Neural crest cell (in vitro differentiated cells): ENCODE results near the gene KLK5. TPM values are rescaled to one million over a fixed set of nuclear protein-coding genes. Genes with fewer than 3 reads are reported as not detected.

Experiments used
- DNase-seq: peaks from one replicate; pipeline ENCODE4 v3.0.0; 2021; ENCODE audit warnings: low read depth, mixed read lengths, low spot score
- H3K27ac Mint-ChIP-seq: one replicate; pipeline ENCODE4 v1.8.0; 2021; ENCODE audit warnings: mild to moderate bottlenecking, mixed read lengths; ENCODE audit not compliant: unreplicated experiment
- H3K27me3 Mint-ChIP-seq: 2 replicates; pipeline ENCODE4 v1.8.0; 2021; ENCODE audit warnings: low read depth, mild to moderate bottlenecking, mixed read lengths
- H3K36me3 Mint-ChIP-seq: 2 replicates; pipeline ENCODE4 v1.8.0; 2021; ENCODE audit warnings: low read depth, mild to moderate bottlenecking, mixed read lengths
- H3K4me1 Mint-ChIP-seq: 2 replicates; pipeline ENCODE4 v1.8.0; 2021; ENCODE audit warnings: mixed read lengths
- H3K4me3 Mint-ChIP-seq: one replicate; pipeline ENCODE4 v1.8.0; 2021; ENCODE audit warnings: mild to moderate bottlenecking, mixed read lengths
- H3K9me3 Mint-ChIP-seq: 2 replicates; pipeline ENCODE4 v1.8.0; 2021; ENCODE audit warnings: mixed read lengths
- CTCF ChIP-seq: fragments of 200-600 bp; sonication (generic); conservative IDR thresholded peaks from 2 replicates; pipeline ENCODE4 v1.5.0; 2021; ENCODE audit warnings: antibody characterized with exemption, mild to moderate bottlenecking
- total RNA-seq: library from RNA; stranded (reverse); gene quantifications from 2 replicates; pipeline ENCODE4 v1.2.1, GENCODE V29; 2021

KLK5 gene
- total RNA-seq, 1 donor from 2014 or later = not detected

GRCh38 chr19:50922317-50922853 is 30.5 kb downstream of the KLK5 start:
- H3K27ac Mint-ChIP-seq = no peak overlapping the region
- TF ChIP-seq CTCF = peak; percentile 91
- no peak overlapping the region for H3K4me3 Mint-ChIP-seq

DNA sequence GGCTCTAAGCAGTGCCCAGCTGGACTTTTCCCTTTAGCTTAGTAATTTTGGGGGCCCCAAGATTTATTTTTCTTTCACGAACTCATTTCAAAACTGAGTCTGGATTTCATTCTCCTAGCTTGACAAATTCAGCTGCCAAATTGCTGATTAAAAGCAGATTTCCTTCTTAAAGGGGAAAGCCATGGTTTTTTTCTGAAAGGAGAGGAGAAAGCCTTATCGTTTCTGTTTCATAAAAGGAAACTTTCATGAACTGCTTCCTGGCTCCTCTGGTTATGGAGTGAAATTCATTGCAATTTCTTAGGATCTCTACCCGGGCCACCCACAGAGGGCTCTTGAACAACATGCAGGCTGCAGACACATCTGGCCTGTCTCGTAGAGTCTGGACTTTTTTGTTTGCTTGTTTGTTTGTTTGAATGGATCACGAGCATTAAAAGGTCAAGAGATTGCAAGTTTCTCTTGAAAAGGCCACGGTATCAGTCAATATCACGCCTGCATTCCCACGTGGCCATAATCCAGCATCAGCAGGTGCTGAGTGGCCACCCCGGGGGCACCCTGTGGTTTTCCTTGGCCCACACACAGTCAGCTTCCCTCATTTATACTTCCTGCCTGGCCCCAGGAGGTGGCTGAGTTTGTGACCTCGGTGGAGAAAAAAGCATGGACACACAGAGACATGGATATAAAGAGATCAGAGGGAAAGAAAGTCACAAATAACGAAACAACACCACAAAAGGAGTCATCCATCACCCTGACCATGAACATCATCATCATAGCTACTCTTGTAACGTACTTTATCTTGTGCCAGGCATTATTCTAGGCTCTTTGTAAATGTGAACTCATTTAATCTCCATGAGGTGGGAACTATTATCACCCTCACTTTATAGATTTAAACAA is 31.2 kb downstream of the KLK5 start:
- H3K36me3 Mint-ChIP-seq = no peaks in the 10 kb centered on the region
- H3K27ac Mint-ChIP-seq = no peak overlapping the region
- no peak for DNase-seq
- no peaks in the 10 kb centered on the region for H3K9me3 Mint-ChIP-seq
- TF ChIP-seq CTCF = no peak
- H3K4me1 Mint-ChIP-seq = peaks cover 9% of the 10 kb centered on the region
- H3K27me3 Mint-ChIP-seq = peaks cover 75% of the 10 kb centered on the region
- H3K4me3 Mint-ChIP-seq = no peak overlapping the region

More at GRCh38 chr19:50922317-50922853, 30.5 kb downstream of the KLK5 start:
- DNase-seq = peak; percentile 80
- Mint-ChIP-seq H3K27me3 (peaks cover 72% of the 10 kb centered on the region), H3K36me3 (no peaks in the 10 kb centered on the region), H3K9me3 (no peaks in the 10 kb centered on the region), H3K4me1 (peaks cover 9% of the 10 kb centered on the region)

GRCh38 chr19:50916069-50916468 is 36.8 kb downstream of the KLK5 start:
- Mint-ChIP-seq H3K27me3 (peaks cover 44% of the 10 kb centered on the region), H3K9me3 (no peaks in the 10 kb centered on the region), H3K36me3 (no peaks in the 10 kb centered on the region), H3K27ac (no peak overlapping the region), H3K4me1 (no peaks in the 10 kb centered on the region), H3K4me3 (no peak overlapping the region)
- no peak for DNase-seq
- no peak for TF ChIP-seq CTCF

GRCh38 chr19:50912727-50913716 is 39.8 kb downstream of the KLK5 start:
- no peak for DNase-seq
- Mint-ChIP-seq H3K27ac (no peak overlapping the region), H3K36me3 (no peaks in the 10 kb centered on the region), H3K4me3 (no peak overlapping the region), H3K4me1 (peaks cover 4% of the 10 kb centered on the region), H3K9me3 (no peaks in the 10 kb centered on the region), H3K27me3 (peaks cover 17% of the 10 kb centered on the region)
- TF ChIP-seq CTCF = no peak

DNA sequence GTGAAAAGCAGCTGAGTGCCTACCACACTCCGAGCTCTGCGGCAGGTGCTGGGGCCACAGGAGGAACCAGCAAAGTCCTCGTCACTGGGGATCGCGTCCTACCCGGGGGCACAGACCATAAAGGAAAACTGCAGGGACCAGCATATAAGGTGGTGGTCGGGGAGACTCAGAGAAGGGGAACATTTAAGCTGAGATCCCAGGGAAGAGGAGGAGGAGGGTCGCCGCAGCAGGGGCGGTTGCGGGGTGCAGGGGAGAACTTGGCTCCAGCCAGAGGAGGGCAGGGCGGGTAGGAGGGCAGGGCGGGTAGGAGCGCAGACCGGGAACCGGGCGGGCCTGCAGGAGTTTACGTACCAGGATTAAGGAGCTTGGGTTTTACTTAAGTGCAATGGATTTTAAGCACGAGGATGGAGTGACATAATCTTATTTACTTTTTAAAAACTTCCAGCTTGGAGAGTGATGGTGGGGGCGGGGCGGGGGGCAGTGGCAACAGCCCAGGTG is 40.7 kb downstream of the KLK5 start:
- DNase-seq = no peak
- Mint-ChIP-seq H3K4me3 (no peak overlapping the region), H3K27ac (no peak overlapping the region), H3K4me1 (peaks cover 4% of the 10 kb centered on the region), H3K27me3 (peaks cover 10% of the 10 kb centered on the region), H3K36me3 (no peaks in the 10 kb centered on the region), H3K9me3 (no peaks in the 10 kb centered on the region)
- no peak for TF ChIP-seq CTCF
